GM18873 (cell line): Measurements from ENCODE around the gene ZNF500.

Experiments used
- ATAC-seq: cut with Tn5 transposase; IDR thresholded peaks from one replicate; pipeline ENCODE4 v1.9.1; 2021; ENCODE audit warnings: mild to moderate bottlenecking, moderate library complexity, moderate number of reproducible peaks; ENCODE audit not compliant: unreplicated experiment, low FRiP score

ZNF500 gene

DNA sequence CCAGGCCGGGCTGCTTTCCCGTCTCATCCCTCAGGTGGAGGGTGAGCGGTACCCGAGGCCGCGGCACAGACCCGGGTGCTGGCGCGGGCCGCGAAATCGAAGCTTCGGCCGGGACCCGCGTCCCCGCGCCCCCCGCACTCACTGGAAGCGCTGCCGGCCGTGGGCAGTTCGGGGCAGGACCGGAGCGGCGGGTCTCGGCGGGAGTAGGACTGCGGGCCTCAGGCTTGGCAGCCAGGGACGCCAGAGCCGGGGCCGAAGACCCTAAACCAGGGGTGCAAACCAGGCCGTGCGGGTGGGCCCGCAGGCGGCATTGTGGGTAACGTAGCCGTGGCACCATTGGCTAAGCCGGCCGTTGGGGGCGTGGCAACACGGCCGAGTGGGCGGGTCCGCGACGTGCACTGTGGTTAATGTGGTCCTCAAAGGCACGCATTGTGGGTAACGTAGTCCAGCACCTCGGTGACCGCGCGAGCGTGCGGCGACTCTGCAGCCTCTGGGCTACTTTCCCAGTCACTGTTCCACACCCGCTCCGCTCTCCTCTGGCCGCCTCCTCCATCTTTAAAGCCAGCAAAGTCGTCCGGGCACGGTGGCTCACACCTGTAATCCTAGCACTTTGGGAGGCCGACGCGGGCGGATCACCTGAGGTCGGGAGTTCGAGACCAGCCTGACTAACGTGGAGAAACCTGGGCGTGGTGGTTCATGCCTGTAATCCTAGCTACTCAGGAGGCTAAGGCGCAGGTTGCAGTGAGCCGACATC, at the start of gene ZNF500:
ZNF500 (minus strand) TSS at position 288 of the 754 bp plus-strand sequence. CDS start 1,184 bp downstream, outside the sequence.
- ATAC-seq: peak; percentile 82

DNA sequence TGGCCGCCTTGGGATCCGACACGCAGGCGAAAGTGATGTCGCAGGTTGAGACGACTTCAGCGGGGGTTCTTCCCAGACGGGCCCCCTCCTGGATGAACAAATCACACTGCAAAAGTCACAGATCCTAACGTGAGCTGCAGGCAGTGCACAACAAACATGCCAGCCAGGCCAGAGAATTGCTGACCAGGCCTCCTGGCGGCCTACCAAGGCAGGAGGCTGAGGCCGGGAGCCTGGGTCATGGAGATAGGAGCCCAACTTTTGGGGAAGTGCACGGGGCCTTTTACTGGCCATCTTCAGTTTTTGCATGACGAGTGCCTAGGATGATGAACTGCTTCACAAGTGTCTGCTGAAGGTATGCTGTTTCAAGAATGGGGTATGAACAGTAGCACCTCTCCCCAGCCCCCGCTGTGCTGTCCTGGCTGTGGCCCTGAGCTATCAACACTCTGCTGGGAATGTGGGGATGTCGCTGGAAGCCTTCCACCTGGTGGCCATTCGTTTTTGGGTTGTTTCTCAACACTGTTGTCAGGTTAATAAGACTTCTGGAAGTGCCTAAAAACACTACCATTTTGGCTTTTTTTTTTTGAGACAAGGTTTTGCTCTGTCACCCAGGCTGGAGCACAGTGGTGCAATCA, 47.7 kb upstream of the ZNF500 start:
- no peak for ATAC-seq

- no peak for ATAC-seq
Observed at GRCh38 chr16:4814046-4814445, 47.1 kb upstream of the ZNF500 start.

DNA sequence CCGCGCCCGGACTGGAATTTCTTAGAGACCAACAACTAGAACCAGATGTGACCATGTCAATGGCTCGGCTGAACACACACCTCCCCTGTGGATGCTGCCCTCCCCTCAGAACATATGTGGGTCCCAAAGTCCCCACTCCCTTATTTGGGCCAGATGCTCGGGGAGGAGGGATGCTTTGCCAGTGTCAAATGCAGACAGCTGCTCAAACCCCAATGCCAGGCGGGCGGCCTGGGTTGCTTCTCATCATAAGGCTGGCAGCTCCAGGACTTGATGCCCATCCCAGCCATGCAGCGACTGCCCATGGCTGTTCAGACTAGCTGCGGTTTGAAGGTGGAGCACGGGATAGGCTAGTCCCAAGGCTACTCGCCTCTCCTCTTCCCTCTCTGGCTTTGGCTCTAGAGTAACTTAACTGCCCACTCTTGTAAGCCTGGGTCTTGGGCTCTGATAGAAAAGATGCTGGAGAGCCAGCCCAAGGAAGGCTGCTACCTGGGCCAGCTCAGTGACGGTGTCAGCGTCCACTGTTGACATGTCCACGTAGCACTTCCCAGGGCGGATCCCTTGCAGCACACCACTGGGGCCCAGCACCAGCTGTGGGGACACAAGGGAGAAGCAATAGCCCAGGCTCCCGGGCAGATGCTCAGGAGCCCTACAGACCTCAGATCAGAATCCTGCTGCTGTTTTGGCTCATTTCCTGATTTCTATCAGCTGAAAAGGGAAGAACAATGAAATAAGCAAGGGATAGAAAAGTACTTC, 46.5 kb upstream of the ZNF500 start:
- ATAC-seq: no peak

DNA sequence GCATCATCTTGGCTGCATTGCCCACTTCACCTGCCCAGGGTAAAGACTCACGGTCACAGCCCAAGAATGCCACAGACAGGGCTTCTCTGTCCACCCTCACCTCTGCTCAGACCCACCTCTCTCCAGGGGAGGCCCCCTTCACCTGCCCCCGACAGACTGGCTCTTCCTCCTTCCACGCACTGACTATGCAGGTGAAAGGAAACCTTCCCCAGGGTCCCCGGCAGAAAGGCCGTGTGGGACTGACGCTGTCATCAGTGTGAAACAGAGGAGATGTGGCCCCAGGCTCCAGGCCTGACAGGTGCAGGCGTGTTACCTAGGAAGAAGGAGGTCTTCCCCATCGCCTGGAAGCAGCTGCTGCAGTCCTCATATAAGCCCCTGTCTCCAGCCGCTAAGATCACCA, 44.8 kb upstream of the ZNF500 start:
- ATAC-seq: no peak

DNA sequence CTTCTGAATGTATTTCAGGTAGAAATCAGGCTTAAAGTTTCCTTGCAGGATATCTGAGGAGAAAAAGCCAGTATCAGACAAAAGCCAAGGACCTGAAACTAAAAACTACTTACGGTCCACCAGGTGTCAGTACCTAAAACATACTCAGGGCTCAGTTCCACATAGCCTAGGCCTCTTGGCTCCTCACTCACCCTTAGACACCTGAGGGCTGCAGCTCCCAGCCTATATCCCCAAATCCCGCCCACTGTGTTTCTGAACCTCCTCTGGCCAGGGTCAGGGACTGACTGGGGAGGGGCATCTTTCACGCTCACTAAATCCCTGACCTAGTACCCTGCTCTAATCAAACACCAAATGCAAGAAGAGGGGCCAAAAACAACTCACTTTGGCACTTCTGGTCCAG, 44.3 kb upstream of the ZNF500 start:
- ATAC-seq: no peak

GRCh38 chr16:4806280-4806679, 39.3 kb upstream of the ZNF500 start:
- ATAC-seq: no peak

- no peak for ATAC-seq
Observed at GRCh38 chr16:4805231-4805630, 38.3 kb upstream of the ZNF500 start.

- no peak for ATAC-seq
Observed at GRCh38 chr16:4803898-4804762, 37.2 kb upstream of the ZNF500 start.

GRCh38 chr16:4803401-4803844, 36.5 kb upstream of the ZNF500 start:
- ATAC-seq: no peak

GRCh38 chr16:4802659-4803287, 35.8 kb upstream of the ZNF500 start:
- peak; percentile 85 for ATAC-seq

- peak; percentile 44 for ATAC-seq
Observed at GRCh38 chr16:4801962-4802658, 35.1 kb upstream of the ZNF500 start, which contains the start of gene ROGDI. Gene ROGDI, minus strand, starts transcription at chr16:4802633. Its CDS starts 62 bp downstream, at chr16:4802571.

DNA sequence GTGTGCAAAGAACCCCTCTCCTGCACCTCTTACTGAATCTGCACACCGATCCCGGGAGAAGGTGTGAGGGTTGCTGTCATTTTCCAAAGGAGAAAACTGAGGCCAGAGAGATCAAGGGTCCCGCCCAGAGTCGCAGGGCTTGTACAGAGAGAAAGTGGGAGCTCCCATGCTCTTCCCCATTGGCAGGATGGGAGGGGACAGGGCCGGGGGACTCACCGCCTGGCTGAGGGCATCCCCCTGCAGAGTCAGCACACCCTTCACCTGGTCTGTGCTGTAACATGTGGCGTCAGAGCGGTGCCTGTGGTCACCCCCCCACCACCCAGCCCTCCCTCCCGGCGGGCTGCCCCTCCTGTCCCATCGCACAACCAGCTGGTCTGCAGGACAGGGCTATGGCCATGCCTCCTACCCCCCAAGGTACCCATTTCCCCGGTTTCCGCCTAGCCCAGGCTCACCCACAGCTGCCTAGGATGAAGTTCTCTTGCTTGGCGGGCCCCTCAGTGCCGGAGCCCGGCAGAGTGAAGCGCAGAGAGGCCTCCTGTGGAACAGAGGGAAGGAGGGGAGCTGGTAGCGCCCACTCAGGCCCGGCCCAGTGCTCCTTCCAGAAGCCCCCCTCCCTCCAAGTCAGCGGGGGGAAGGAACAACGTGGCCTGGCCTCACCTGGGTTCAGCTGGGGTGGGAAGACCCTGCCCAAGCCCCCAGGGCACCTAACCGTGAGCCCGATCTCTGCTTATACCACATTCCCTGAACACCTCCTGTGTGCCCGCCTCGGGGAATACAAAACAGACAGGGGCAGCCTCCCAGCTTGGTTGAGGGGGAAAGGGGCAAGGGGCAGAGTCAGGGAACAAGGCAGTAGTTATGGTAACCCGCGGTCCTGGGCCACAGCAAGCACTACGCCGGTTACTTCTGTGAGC, 34.3 kb upstream of the ZNF500 start:
- no peak for ATAC-seq

DNA sequence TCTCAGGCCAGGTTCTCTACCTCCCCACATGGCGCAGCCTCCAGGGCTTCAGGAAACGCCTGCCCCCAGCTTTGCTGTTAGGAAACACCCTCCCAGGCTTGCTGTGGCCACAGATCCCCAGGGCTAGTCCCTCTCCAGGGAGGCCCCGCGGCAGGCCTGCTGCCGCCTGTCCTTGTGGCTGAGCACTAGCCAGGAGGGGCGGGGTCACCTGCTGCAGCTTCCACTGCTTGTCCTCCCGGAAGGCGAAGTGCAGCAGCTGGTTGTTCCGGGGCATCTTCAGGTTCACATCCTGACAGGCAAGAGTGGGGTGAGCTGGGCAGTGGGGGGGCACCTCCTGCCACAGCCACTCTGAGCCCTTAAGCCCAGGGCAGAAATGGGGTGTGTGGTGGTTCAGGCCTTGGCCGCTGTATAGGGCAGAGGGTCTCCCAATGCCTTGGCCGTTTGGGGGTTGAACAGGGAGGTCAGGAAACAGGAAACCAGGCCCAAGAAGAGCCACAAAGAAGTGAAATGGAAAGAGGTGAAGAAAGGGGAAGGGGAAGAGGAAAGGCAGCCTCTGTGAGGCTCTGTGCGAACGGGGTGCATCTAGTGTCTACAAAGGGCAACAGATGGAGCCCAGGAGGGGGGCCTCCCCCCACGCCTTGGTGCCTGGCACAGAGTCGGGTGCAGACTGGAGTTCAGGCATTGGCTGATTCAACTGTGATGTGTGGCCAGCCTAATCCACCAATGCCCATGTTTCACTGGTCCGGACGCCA, 33.5 kb upstream of the ZNF500 start:
- ATAC-seq: no peak

DNA sequence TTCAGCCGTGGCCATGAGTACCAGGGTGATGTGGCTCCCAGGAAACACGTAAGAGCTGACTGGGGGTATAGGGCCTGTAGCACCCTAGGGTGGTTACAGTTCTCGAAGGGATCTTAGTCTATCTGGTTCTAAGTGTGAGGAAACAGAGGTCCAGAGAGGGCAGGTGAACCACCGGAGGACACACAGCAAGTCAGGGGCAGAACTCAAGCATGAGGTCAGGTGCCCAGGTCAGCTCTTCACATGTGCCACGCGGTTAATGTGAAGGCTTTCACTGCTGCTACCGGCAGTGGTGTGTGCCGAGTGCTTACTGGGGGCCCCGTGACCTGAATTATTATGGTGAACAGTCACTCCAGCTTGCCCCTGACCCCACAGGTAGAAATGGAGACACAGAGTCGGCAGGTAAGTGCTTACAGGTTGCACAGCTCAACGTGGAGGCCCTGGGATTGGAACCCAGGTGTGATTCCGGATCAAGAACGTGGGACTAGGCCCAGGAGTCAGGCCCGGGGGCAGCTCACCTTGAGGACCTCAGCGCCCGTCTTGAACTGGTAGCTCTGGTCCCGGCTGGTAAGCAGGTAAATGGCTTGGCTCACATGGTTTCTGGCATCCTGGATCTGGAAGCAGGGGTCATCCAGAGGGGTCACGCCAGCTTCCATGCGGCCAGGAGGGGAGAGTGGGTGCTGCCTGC, 32.4 kb upstream of the ZNF500 start:
- no peak for ATAC-seq

- ATAC-seq: no peak
Observed at GRCh38 chr16:4798456-4798855, 31.5 kb upstream of the ZNF500 start.

- no peak for ATAC-seq
Observed at GRCh38 chr16:4797805-4798252, 30.9 kb upstream of the ZNF500 start.
